ENCODE data around the gene FAM217A.
"Not testable (repeated sequence)": the region's sequence is repeated elsewhere in the genome, so short reads cannot be mapped to it uniquely, and the experiment has no call there.

Gene FAM217A

GRCh38 chr6:4078691-4079471 is at the start of gene FAM217A:
Gene FAM217A, minus strand, starts transcription at chr6:4079137. Its CDS starts 1,723 bp downstream, at chr6:4077414.
- H3K27me3 ChIP-seq (ENCODE audit: control insufficient read depth in 1 of 2, insufficient read depth in 2 of 2, low read length in 2 of 2): no peaks in the 10 kb centered on the region
- H3K9ac ChIP-seq (ENCODE audit: low read depth in 1 of 2, low read length in 2 of 2): no peak within 1 kb of the TSS
- no peak within 1 kb of the TSS for H3K4me3 ChIP-seq (ENCODE audit: low read depth in 1 of 2, low read length in 2 of 2)
- no peaks in the 10 kb centered on the region for H3K4me1 ChIP-seq (ENCODE audit: control insufficient read depth in 1 of 2, insufficient read depth in 2 of 2, low read length in 2 of 2)
- no peaks in the 10 kb centered on the region for H3K9me3 ChIP-seq (ENCODE audit: control insufficient read depth in 1 of 2, low read length in 2 of 2)
- H3K27ac ChIP-seq (ENCODE audit: low read depth, low read length): no peak within 1 kb of the TSS
- H3K36me3 ChIP-seq (ENCODE audit: control insufficient read depth in 1 of 2, insufficient read depth in 2 of 2, low read length in 2 of 2): no peaks in the 10 kb centered on the region

DNA sequence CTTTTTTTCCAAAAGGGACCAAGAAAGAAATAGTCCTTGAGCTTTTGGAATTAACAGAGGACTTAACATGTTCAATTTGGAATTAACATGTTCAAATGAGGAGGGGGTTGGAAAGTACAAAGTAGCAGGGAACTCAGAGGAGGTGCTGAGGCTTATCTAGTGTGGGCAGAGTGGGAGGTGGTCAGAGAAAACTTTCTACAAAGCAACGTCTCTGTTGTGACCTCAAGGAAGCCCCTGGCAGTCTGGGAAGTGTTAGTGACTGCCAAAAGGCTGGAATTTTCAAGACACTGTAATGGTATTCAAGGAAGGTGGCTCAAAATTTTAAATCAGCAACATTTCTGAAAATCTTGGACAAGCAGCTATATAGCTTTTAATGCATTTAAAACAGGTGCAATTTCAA is 49.1 kb upstream of the FAM217A start:
- Histone ChIP-seq H3K27ac (ENCODE audit: low read depth, low read length) (no peak overlapping the region), H3K4me1 (ENCODE audit: control insufficient read depth in 1 of 2, insufficient read depth in 2 of 2, low read length in 2 of 2) (peaks cover 0 to 20% of the 10 kb centered on the region in 2 donors), H3K4me3 (ENCODE audit: low read depth in 1 of 2, low read length in 2 of 2) (no peak overlapping the region), H3K36me3 (ENCODE audit: control insufficient read depth in 1 of 2, insufficient read depth in 2 of 2, low read length in 2 of 2) (peaks cover 41 to 68% of the 10 kb centered on the region in 2 donors), H3K9ac (ENCODE audit: low read depth in 1 of 2, low read length in 2 of 2) (no peak overlapping the region), H3K27me3 (ENCODE audit: control insufficient read depth in 1 of 2, insufficient read depth in 2 of 2, low read length in 2 of 2) (no peaks in the 10 kb centered on the region), H3K9me3 (ENCODE audit: control insufficient read depth in 1 of 2, low read length in 2 of 2) (no peaks in the 10 kb centered on the region)

DNA sequence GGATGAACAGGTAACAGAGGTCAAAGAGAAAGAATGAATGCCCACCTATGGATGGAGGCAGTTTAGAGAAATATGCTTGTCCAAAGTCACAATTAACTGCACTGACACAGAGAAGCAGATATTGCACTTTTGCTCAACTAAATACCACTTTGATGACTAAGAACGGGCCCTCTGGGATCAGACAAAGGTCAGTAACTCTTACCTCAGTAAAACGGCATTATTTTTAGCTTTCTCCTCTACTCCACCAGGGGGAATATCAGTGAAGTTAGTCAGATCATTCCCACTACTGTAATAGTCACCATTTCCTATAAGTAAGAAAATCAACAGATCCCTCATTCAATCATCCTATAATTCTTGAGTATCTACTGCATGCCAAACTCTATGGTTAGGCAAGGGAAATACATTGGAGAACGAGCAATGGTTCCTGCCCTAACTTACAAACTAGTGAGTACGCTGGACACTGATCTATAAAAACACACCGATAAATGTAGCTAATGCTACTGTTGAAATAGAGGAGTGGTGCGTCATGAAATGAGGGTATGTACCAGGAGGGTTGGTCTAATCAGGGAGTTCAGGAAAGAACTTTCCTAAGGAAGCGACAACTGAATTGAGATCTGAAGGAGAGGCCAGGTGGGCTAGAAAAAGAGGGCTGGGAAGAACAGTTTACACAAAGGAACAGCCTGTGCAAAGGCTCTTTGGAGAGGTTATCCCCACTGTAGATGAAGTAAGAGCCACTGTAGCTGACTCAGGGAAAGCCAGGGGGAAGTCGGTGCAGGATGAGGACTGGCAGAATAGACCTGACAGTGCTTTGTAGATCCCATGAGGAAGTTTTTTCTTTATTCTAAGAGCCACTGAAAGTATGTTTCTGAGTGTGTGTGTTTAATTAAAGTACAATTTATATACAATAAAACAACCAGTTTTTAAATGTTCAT is 47.3 kb upstream of the FAM217A start:
- Histone ChIP-seq H3K27ac (ENCODE audit: low read depth, low read length) (no peak overlapping the region), H3K4me1 (ENCODE audit: control insufficient read depth in 1 of 2, insufficient read depth in 2 of 2, low read length in 2 of 2) (peaks cover 0 to 20% of the 10 kb centered on the region in 2 donors), H3K27me3 (ENCODE audit: control insufficient read depth in 1 of 2, insufficient read depth in 2 of 2, low read length in 2 of 2) (no peaks in the 10 kb centered on the region), H3K4me3 (ENCODE audit: low read depth in 1 of 2, low read length in 2 of 2) (no peak overlapping the region), H3K9ac (ENCODE audit: low read depth in 1 of 2, low read length in 2 of 2) (no peak overlapping the region), H3K36me3 (ENCODE audit: control insufficient read depth in 1 of 2, insufficient read depth in 2 of 2, low read length in 2 of 2) (peaks cover 36 to 75% of the 10 kb centered on the region in 2 donors), H3K9me3 (ENCODE audit: control insufficient read depth in 1 of 2, low read length in 2 of 2) (no peaks in the 10 kb centered on the region)

DNA sequence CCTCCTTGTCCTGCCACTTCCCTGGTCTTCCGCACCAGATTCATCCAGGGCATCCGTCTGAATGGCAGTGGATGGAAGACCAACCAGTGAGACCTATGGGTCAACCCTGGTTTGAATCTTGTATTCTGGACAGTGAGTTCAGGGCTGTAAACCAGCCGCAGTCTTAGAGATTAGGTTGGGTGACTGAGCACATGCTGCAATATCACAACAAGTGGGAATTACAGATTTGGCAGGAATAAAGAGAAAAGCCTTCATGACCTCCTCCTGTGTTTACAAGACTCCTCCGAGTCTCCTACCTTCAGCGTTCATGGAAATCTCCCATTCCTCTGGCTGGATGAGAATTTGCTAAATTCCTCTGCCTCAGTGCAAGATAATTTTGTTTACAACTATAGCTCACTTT is 46.6 kb upstream of the FAM217A start:
- H3K36me3 ChIP-seq (ENCODE audit: control insufficient read depth in 1 of 2, insufficient read depth in 2 of 2, low read length in 2 of 2): peaks cover 40 to 78% of the 10 kb centered on the region in 2 donors
- H3K27ac ChIP-seq (ENCODE audit: low read depth, low read length): no peak overlapping the region
- H3K4me3 ChIP-seq (ENCODE audit: low read depth in 1 of 2, low read length in 2 of 2): no peak overlapping the region

GRCh38 chr6:4124351-4124750 is 45.4 kb upstream of the FAM217A start:
- Histone ChIP-seq H3K9ac (ENCODE audit: low read depth in 1 of 2, low read length in 2 of 2) (no peak overlapping the region), H3K4me1 (ENCODE audit: control insufficient read depth in 1 of 2, insufficient read depth in 2 of 2, low read length in 2 of 2) (peaks cover 0 to 15% of the 10 kb centered on the region in 2 donors), H3K27me3 (ENCODE audit: control insufficient read depth in 1 of 2, insufficient read depth in 2 of 2, low read length in 2 of 2) (no peaks in the 10 kb centered on the region), H3K9me3 (ENCODE audit: control insufficient read depth in 1 of 2, low read length in 2 of 2) (no peaks in the 10 kb centered on the region), H3K36me3 (ENCODE audit: control insufficient read depth in 1 of 2, insufficient read depth in 2 of 2, low read length in 2 of 2) (peaks cover 29 to 75% of the 10 kb centered on the region in 2 donors), H3K27ac (ENCODE audit: low read depth, low read length) (no peak overlapping the region), H3K4me3 (ENCODE audit: low read depth in 1 of 2, low read length in 2 of 2) (no peak overlapping the region)

More for the DNA sequence above, 46.6 kb upstream of the FAM217A start:
- peaks cover 0 to 15% of the 10 kb centered on the region in 2 donors for H3K4me1 ChIP-seq (ENCODE audit: control insufficient read depth in 1 of 2, insufficient read depth in 2 of 2, low read length in 2 of 2)
- H3K9me3 ChIP-seq (ENCODE audit: control insufficient read depth in 1 of 2, low read length in 2 of 2): no peaks in the 10 kb centered on the region
- no peaks in the 10 kb centered on the region for H3K27me3 ChIP-seq (ENCODE audit: control insufficient read depth in 1 of 2, insufficient read depth in 2 of 2, low read length in 2 of 2)
- no peak overlapping the region for H3K9ac ChIP-seq (ENCODE audit: low read depth in 1 of 2, low read length in 2 of 2)

DNA sequence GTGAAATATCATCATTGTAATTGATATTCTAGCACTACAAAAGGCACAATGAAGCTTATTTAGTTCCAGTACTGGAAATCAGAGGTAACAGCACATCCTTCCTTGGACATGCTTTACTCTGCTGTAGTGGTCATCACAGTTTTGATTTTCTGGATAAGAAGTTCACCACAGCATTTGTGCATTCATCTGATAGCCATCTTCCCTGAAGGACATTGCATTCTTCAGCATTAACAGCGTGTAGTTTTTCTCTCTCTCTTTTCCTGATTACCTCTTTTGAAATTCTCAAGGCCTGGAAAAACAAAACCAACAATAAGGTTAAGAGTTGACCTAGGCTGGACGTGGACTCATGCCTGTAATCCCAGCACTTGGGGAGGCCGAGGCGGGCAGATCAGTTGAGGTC is 36.8 kb upstream of the FAM217A start:
- Histone ChIP-seq H3K9ac (ENCODE audit: low read depth in 1 of 2, low read length in 2 of 2) (no peak overlapping the region), H3K9me3 (ENCODE audit: control insufficient read depth in 1 of 2, low read length in 2 of 2) (peaks cover 0 to 3% of the 10 kb centered on the region in 2 donors), H3K27me3 (ENCODE audit: control insufficient read depth in 1 of 2, insufficient read depth in 2 of 2, low read length in 2 of 2) (no peaks in the 10 kb centered on the region), H3K4me1 (ENCODE audit: control insufficient read depth in 1 of 2, insufficient read depth in 2 of 2, low read length in 2 of 2) (no peaks in the 10 kb centered on the region), H3K27ac (ENCODE audit: low read depth, low read length) (no peak overlapping the region), H3K36me3 (ENCODE audit: control insufficient read depth in 1 of 2, insufficient read depth in 2 of 2, low read length in 2 of 2) (peaks cover 33 to 53% of the 10 kb centered on the region in 2 donors), H3K4me3 (ENCODE audit: low read depth in 1 of 2, low read length in 2 of 2) (no peak overlapping the region)

DNA sequence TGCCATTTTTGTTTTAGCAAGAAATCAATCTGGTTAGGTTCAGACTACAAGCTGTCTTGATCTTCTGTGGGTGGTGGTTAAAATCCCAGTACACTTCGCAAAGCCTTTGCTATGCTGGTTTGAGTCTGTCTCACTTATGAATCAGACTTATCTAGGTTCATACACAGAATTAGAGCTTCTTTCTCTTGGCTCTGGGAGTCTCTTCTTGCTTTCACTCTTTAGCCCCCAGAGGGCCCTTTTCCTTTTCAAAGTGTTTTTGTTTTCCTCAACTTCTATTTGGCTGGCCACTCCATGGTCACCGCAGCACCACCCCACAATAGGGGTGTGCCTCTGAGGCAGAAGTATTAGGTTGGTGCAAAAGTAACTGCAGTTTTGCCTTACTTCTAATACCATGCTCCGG is 35.2 kb upstream of the FAM217A start:
- Histone ChIP-seq H3K27ac (ENCODE audit: low read depth, low read length) (no peak overlapping the region), H3K9me3 (ENCODE audit: control insufficient read depth in 1 of 2, low read length in 2 of 2) (peaks cover 0 to 3% of the 10 kb centered on the region in 2 donors), H3K9ac (ENCODE audit: low read depth in 1 of 2, low read length in 2 of 2) (no peak overlapping the region), H3K4me1 (ENCODE audit: control insufficient read depth in 1 of 2, insufficient read depth in 2 of 2, low read length in 2 of 2) (peaks cover 0 to 7% of the 10 kb centered on the region in 2 donors), H3K27me3 (ENCODE audit: control insufficient read depth in 1 of 2, insufficient read depth in 2 of 2, low read length in 2 of 2) (no peaks in the 10 kb centered on the region), H3K36me3 (ENCODE audit: control insufficient read depth in 1 of 2, insufficient read depth in 2 of 2, low read length in 2 of 2) (peaks cover 32 to 39% of the 10 kb centered on the region in 2 donors), H3K4me3 (ENCODE audit: low read depth in 1 of 2, low read length in 2 of 2) (no peak overlapping the region)

GRCh38 chr6:4113649-4114048 is 34.7 kb upstream of the FAM217A start:
- Histone ChIP-seq H3K4me3 (ENCODE audit: low read depth in 1 of 2, low read length in 2 of 2) (no peak overlapping the region), H3K27ac (ENCODE audit: low read depth, low read length) (no peak overlapping the region), H3K27me3 (ENCODE audit: control insufficient read depth in 1 of 2, insufficient read depth in 2 of 2, low read length in 2 of 2) (no peaks in the 10 kb centered on the region), H3K9ac (ENCODE audit: low read depth in 1 of 2, low read length in 2 of 2) (no peak overlapping the region), H3K9me3 (ENCODE audit: control insufficient read depth in 1 of 2, low read length in 2 of 2) (peaks cover 0 to 3% of the 10 kb centered on the region in 2 donors), H3K4me1 (ENCODE audit: control insufficient read depth in 1 of 2, insufficient read depth in 2 of 2, low read length in 2 of 2) (peaks cover under 1 to 7% of the 10 kb centered on the region in 2 donors), H3K36me3 (ENCODE audit: control insufficient read depth in 1 of 2, insufficient read depth in 2 of 2, low read length in 2 of 2) (peaks cover 30 to 35% of the 10 kb centered on the region in 2 donors)

DNA sequence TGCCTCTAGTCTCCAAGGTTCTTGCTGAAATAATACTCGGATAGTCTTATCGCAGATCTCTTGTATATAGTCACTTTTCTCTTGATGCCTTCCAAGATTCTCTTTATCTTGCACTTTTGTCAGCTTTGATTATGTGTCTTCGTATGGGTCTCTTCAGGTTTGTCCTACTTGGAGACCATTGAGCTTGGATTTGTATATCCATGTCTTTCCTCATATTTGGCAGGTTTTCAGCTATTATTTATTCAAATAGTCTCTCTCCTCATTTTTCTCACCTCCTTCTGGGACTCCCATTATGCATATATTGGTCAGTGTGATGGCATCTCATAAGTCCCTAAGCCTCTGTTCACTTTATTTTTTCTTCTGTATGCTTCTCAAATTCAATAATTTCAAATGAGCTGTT is 33.4 kb upstream of the FAM217A start:
- Histone ChIP-seq H3K9me3 (ENCODE audit: control insufficient read depth in 1 of 2, low read length in 2 of 2) (peaks cover 0 to 3% of the 10 kb centered on the region in 2 donors), H3K27ac (ENCODE audit: low read depth, low read length) (no peak overlapping the region), H3K4me3 (ENCODE audit: low read depth in 1 of 2, low read length in 2 of 2) (no peak overlapping the region), H3K36me3 (ENCODE audit: control insufficient read depth in 1 of 2, insufficient read depth in 2 of 2, low read length in 2 of 2) (peaks cover 23 to 25% of the 10 kb centered on the region in 2 donors), H3K4me1 (ENCODE audit: control insufficient read depth in 1 of 2, insufficient read depth in 2 of 2, low read length in 2 of 2) (peaks cover 7% of the 10 kb centered on the region in 2 donors), H3K9ac (ENCODE audit: low read depth in 1 of 2, low read length in 2 of 2) (no peak overlapping the region), H3K27me3 (ENCODE audit: control insufficient read depth in 1 of 2, insufficient read depth in 2 of 2, low read length in 2 of 2) (no peaks in the 10 kb centered on the region)

GRCh38 chr6:4109363-4109815 is 30.5 kb upstream of the FAM217A start:
- H3K27ac ChIP-seq (ENCODE audit: low read depth, low read length); H3K9me3 ChIP-seq (ENCODE audit: control insufficient read depth in 1 of 2, low read length in 2 of 2); H3K27me3 ChIP-seq (ENCODE audit: control insufficient read depth in 1 of 2, insufficient read depth in 2 of 2, low read length in 2 of 2); H3K4me3 ChIP-seq (ENCODE audit: low read depth in 1 of 2, low read length in 2 of 2); H3K9ac ChIP-seq (ENCODE audit: low read depth in 1 of 2, low read length in 2 of 2); H3K36me3 ChIP-seq (ENCODE audit: control insufficient read depth in 1 of 2, insufficient read depth in 2 of 2, low read length in 2 of 2): not testable (repeated sequence)
- peaks cover 7 to 19% of the 10 kb centered on the region in 2 donors for H3K4me1 ChIP-seq (ENCODE audit: control insufficient read depth in 1 of 2, insufficient read depth in 2 of 2, low read length in 2 of 2)

All from duodenal mucosa (tissue), 2 donors.